ENCODE measurements around the gene ACTBL2.

DNA sequence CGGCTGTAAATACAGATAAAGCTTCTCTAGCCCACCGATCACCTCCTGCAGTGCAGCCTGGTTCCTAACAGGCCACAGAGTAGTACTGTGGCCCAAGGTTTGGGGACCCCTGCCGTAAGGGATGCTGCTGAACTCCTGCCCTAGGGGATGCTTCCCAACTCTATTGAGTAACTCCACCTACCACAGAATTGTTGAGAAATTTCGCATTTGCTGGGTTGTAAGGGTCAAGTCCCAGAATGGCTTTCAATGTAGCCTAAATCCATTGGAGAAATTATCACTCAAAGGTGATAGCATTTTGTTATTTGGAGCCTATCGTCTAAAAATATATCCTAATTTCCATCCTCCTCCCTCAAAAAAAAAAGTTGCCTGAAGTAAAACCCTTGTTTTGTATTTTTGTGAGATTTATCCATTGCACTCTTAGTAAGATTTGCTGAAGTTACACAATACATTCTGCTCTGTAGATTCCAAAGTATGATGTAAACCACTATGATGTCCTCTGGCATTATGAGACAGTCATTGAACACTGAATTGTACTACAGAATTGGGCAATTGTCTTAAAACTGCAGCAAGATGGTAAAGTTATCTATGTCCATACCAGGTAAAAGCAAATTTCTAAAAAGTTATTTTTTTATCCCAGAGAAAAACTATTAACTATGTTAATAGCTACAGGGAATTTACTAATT lies 14.0 kb downstream of the ACTBL2 start:
- TF ChIP-seq ZNF671 (CRISPR knock-in tag; IDR thresholded peaks at IDR 0.05) (no peak), FOXJ3 (CRISPR knock-in tag; IDR thresholded peaks at IDR 0.05; ENCODE audit: borderline replicate concordance) (no peak)
- TF ChIP-seq, protein P1, sequence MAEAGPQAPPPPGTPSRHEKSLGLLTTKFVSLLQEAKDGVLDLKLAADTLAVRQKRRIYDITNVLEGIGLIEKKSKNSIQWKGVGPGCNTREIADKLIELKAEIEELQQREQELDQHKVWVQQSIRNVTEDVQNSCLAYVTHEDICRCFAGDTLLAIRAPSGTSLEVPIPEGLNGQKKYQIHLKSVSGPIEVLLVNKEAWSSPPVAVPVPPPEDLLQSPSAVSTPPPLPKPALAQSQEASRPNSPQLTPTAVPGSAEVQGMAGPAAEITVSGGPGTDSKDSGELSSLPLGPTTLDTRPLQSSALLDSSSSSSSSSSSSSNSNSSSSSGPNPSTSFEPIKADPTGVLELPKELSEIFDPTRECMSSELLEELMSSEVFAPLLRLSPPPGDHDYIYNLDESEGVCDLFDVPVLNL (CRISPR knock-in tag; IDR thresholded peaks at IDR 0.05; ENCODE audit: borderline replicate concordance, low read depth), result no peak

Data from WTC11 (cell line).